Prostate gland (tissue), 2 donors: ENCODE results near the gene CFAP126. TPM values are rescaled to one million over a fixed set of nuclear protein-coding genes. Genes with fewer than 3 reads are reported as not detected.
"Not testable (repeated sequence)": the region's sequence is repeated elsewhere in the genome, so short reads cannot be mapped to it uniquely, and the experiment has no call there.

Source experiments
- DNase-seq: peaks from one replicate; pipeline ENCODE4 v3.0.0-alpha.2; 2019; ENCODE audit warnings: low spot score
- H3K27ac ChIP-seq, 2 donors: fragments of 200-600 bp; sonication (generic); 2 replicates each; pipeline ENCODE4 v1.5.1; 2017 to 2019
- H3K27me3 ChIP-seq: fragments of 200-600 bp; sonication (generic); replicated peaks from 2 replicates; pipeline ENCODE4 v1.5.1; 2019; ENCODE audit not compliant: insufficient read depth
- H3K36me3 ChIP-seq, 2 donors: fragments of 200-600 bp; sonication (generic); 1 replicate in 1 of 2; 2 replicates in 1 of 2; pipeline versions ENCODE4 v1.5.1 to v1.8.1; 2017 to 2019
- H3K4me1 ChIP-seq: fragments of 200-600 bp; sonication (generic); replicated peaks from 2 replicates; pipeline ENCODE4 v1.5.1; 2019
- H3K4me3 ChIP-seq, 2 donors: fragments of 200-600 bp; sonication (generic); 2 replicates each; pipeline ENCODE4 v1.5.1; 2017 to 2019
- H3K9me3 ChIP-seq: fragments of 200-600 bp; sonication (generic); 2 replicates; pipeline ENCODE4 v1.5.1; 2017
- CTCF ChIP-seq, 4 experiments: fragments of 200-600 bp in 2 of 4; fragments of 450-650 bp in 2 of 4; sonication (generic) in 2 of 4; IDR thresholded peaks; 1 replicate in 3 of 4; 2 replicates in 1 of 4; pipeline ENCODE4 v1.5.1; 2016 to 2019; ENCODE audit warnings: antibody characterized with exemption in 4 of 4, mild to moderate bottlenecking in 2 of 4, moderate library complexity in 2 of 4
- POLR2A ChIP-seq: fragments of 450-650 bp; IDR thresholded peaks from one replicate; pipeline ENCODE4 v1.6.1; 2016; ENCODE audit warnings: antibody characterized with exemption, mild to moderate bottlenecking
- POLR2AphosphoS5 ChIP-seq: sonication (generic); formaldehyde crosslinking; IDR thresholded peaks from one replicate; pipeline ENCODE4 v1.6.1; 2017; ENCODE audit warnings: antibody characterized with exemption
- WGBS: methylation state at CpG from one replicate; pipeline ENCODE4 v1.1.5; 2018; 5-methylcytosine and 5-hydroxymethylcytosine counted together
- intact Hi-C: fragments of 100-400 bp; cut with DNase I; formaldehyde crosslinking; loops from one replicate; pipeline ENCODE4 v1.14.2; 2022
- total RNA-seq, 2 donors: library from RNA; depleted of rRNA; stranded (reverse); fragments of >200 nt; gene quantifications; one replicate each; pipeline ENCODE4 v1.1.0, GENCODE V29; 2016

Gene CFAP126
- total RNA-seq: not detected

GRCh38 chr1:161367684-161368400 is at the start of gene CFAP126:
Gene CFAP126 (minus strand): TSS chr1:161367876. CDS start chr1:161367868, 8 bp downstream.
- intact Hi-C loops: loop anchor here (5.0 kb wide), 1 partner anchor 141 kb away; the partner anchor contains the start of gene TOMM40L
- no peaks in the 10 kb centered on the region for H3K36me3 ChIP-seq
- H3K9me3 ChIP-seq: no peaks in the 10 kb centered on the region
- peak; percentile 69 for DNase-seq
- no peaks in the 10 kb centered on the region for H3K4me1 ChIP-seq
- TF ChIP-seq CTCF (IDR thresholded peaks at IDR 0.05) (peak in 2 of 4 experiments; percentile 31 to 35), POLR2AphosphoS5 (peak; percentile 70), POLR2A (no peak)
- no peaks in the 10 kb centered on the region for H3K27me3 ChIP-seq
- peak within 1 kb of the TSS in 1 of 2 donors; percentile 37 for H3K27ac ChIP-seq
- no peak within 1 kb of the TSS for H3K4me3 ChIP-seq
- WGBS: 18% methylated on average over 6 of the region's 6 CpGs

GRCh38 chr1:161413050-161413449 is 45.4 kb upstream of the CFAP126 start:
- H3K27me3 ChIP-seq, DNase-seq, intact Hi-C loops, H3K4me1 ChIP-seq, H3K9me3 ChIP-seq, H3K36me3 ChIP-seq, H3K27ac ChIP-seq, H3K4me3 ChIP-seq: not testable (repeated sequence)
- WGBS: 79% methylated on average over 7 of the region's 7 CpGs

GRCh38 chr1:161410636-161410970 is 42.9 kb upstream of the CFAP126 start:
- intact Hi-C loops, H3K4me1 ChIP-seq, H3K4me3 ChIP-seq: not testable (repeated sequence)

GRCh38 chr1:161409848-161410635 is 42.4 kb upstream of the CFAP126 start:
- H3K4me3 ChIP-seq, H3K36me3 ChIP-seq, intact Hi-C loops, H3K4me1 ChIP-seq, DNase-seq, H3K9me3 ChIP-seq, H3K27me3 ChIP-seq, H3K27ac ChIP-seq: not testable (repeated sequence)
- WGBS: 85% methylated on average over 13 of the region's 13 CpGs

More at GRCh38 chr1:161410636-161410970, 42.9 kb upstream of the CFAP126 start:
- not testable (repeated sequence) for H3K27ac ChIP-seq, H3K9me3 ChIP-seq, DNase-seq, H3K27me3 ChIP-seq, H3K36me3 ChIP-seq
- WGBS: 86% methylated on average over 4 of the region's 4 CpGs

GRCh38 chr1:161408429-161409052 is 40.9 kb upstream of the CFAP126 start:
- H3K9me3 ChIP-seq: no peaks in the 10 kb centered on the region
- no peaks in the 10 kb centered on the region for H3K36me3 ChIP-seq
- WGBS: 51% methylated on average over 3 of the region's 3 CpGs
- intact Hi-C loops: no loop called here
- H3K27ac ChIP-seq: no peak overlapping the region
- H3K27me3 ChIP-seq: no peaks in the 10 kb centered on the region
- H3K4me3 ChIP-seq: no peak overlapping the region
- no peak for TF ChIP-seq POLR2AphosphoS5
- no peak for TF ChIP-seq POLR2A
- TF ChIP-seq CTCF (IDR thresholded peaks at IDR 0.05): no peak
- no peak for DNase-seq
- no peaks in the 10 kb centered on the region for H3K4me1 ChIP-seq

- no peak for DNase-seq
- Histone ChIP-seq H3K27ac (no peak overlapping the region), H3K4me3 (no peak overlapping the region), H3K4me1 (no peaks in the 10 kb centered on the region), H3K36me3 (no peaks in the 10 kb centered on the region), H3K27me3 (no peaks in the 10 kb centered on the region), H3K9me3 (no peaks in the 10 kb centered on the region)
- WGBS: 92% methylated on average over 6 of the region's 6 CpGs
- TF ChIP-seq CTCF (IDR thresholded peaks at IDR 0.05): no peak
- TF ChIP-seq POLR2A: no peak
- no peak for TF ChIP-seq POLR2AphosphoS5
- intact Hi-C loops: no loop called here
Observed at GRCh38 chr1:161407451-161407985, 39.8 kb upstream of the CFAP126 start.

- WGBS: 94% methylated on average over 17 of the region's 17 CpGs
- H3K36me3 ChIP-seq, H3K27ac ChIP-seq, H3K27me3 ChIP-seq, H3K9me3 ChIP-seq, DNase-seq, intact Hi-C loops, H3K4me3 ChIP-seq, H3K4me1 ChIP-seq: not testable (repeated sequence)
Observed at GRCh38 chr1:161406551-161406950, 38.9 kb upstream of the CFAP126 start.
